ENCODE results near the gene ST8SIA3.

ST8SIA3 gene

DNA sequence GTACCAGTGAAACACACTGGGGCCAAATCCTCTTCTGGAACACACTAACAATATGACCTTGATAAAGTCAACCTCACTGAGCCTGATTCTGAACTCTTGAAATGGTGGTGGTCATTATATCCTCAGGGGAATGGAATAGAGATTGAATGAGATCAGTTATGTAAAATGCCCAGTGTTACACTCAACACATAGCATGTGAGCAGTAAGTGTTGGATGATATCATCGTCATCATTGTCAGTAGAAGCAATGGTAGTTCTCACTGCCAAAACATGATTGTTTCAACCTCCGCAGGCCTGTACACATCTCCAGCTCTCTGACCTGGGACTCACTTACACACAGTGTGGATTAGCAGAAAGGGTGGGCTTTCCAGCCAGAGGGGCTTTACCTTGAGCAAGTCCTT, 5.5 kb upstream of the ST8SIA3 start:
- H3K27ac ChIP-seq (ENCODE audit: low read depth, low read length): no peak overlapping the region
- H3K9me2 ChIP-seq (replicated peaks; ENCODE audit: control insufficient read depth, low read length): no peaks in the 10 kb centered on the region
- TF ChIP-seq EZH2phosphoT487 (IDR thresholded peaks at IDR 0.05; ENCODE audit: borderline replicate concordance, low read length): no peak
- TF ChIP-seq, protein P1, sequence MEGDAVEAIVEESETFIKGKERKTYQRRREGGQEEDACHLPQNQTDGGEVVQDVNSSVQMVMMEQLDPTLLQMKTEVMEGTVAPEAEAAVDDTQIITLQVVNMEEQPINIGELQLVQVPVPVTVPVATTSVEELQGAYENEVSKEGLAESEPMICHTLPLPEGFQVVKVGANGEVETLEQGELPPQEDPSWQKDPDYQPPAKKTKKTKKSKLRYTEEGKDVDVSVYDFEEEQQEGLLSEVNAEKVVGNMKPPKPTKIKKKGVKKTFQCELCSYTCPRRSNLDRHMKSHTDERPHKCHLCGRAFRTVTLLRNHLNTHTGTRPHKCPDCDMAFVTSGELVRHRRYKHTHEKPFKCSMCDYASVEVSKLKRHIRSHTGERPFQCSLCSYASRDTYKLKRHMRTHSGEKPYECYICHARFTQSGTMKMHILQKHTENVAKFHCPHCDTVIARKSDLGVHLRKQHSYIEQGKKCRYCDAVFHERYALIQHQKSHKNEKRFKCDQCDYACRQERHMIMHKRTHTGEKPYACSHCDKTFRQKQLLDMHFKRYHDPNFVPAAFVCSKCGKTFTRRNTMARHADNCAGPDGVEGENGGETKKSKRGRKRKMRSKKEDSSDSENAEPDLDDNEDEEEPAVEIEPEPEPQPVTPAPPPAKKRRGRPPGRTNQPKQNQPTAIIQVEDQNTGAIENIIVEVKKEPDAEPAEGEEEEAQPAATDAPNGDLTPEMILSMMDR (IDR thresholded peaks at IDR 0.05; ENCODE audit: low read depth, low read length, poor library complexity, severe bottlenecking): no peak
- H3K9me3 ChIP-seq (ENCODE audit: control insufficient read depth, insufficient read depth, low read length): no peaks in the 10 kb centered on the region
- H3K4me2 ChIP-seq (ENCODE audit: low read length): no peak overlapping the region
- H4K20me1 ChIP-seq (ENCODE audit: control insufficient read depth, insufficient read depth, low read depth, low read length): no peaks in the 10 kb centered on the region
- no peaks in the 10 kb centered on the region for H3F3A ChIP-seq (ENCODE audit: control insufficient read depth, insufficient read depth)
- no peaks in the 10 kb centered on the region for H3K4me1 ChIP-seq (ENCODE audit: control insufficient read depth, low read length)
- H3K27me3 ChIP-seq (ENCODE audit: control insufficient read depth, low read length): peaks cover 4% of the 10 kb centered on the region; the same call in 1 of the 2 replicates
- H3K79me2 ChIP-seq (ENCODE audit: control insufficient read depth, low read length): no peaks in the 10 kb centered on the region
- no peaks in the 10 kb centered on the region for H3K36me3 ChIP-seq (ENCODE audit: control insufficient read depth, low read length)
- no peak overlapping the region for H3K4me3 ChIP-seq (ENCODE audit: low read length)

DNA sequence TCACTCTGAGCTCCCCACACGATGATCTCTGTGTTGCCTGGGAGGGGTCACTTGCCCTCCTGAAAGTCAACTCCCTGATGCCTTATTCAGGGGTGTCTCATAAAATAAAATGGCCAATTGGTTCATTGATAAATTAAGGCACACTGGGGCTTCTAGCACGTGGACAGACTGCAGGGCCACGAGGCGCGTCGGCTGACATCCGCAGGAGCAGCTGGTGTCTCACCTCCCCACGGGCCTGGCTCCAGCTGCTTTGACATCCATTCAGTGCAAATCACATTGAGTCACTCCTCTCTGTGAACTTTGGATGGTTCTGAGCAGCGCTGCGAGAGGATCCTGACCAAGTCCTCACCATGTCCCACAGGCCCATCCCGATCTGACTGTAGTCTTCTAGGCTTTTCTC, 4.6 kb upstream of the ST8SIA3 start:
- H4K20me1 ChIP-seq (ENCODE audit: control insufficient read depth, insufficient read depth, low read depth, low read length): no peaks in the 10 kb centered on the region
- no peak overlapping the region for H3K27ac ChIP-seq (ENCODE audit: low read depth, low read length)
- H3K4me3 ChIP-seq (ENCODE audit: low read length): no peak overlapping the region
- H3K9me2 ChIP-seq (replicated peaks; ENCODE audit: control insufficient read depth, low read length): no peaks in the 10 kb centered on the region
- TF ChIP-seq, protein P1 (IDR thresholded peaks at IDR 0.05; ENCODE audit: low read depth, low read length, poor library complexity, severe bottlenecking): no peak
- no peak for TF ChIP-seq EZH2phosphoT487 (IDR thresholded peaks at IDR 0.05; ENCODE audit: borderline replicate concordance, low read length)
- no peaks in the 10 kb centered on the region for H3K9me3 ChIP-seq (ENCODE audit: control insufficient read depth, insufficient read depth, low read length)
- no peaks in the 10 kb centered on the region for H3K79me2 ChIP-seq (ENCODE audit: control insufficient read depth, low read length)
- H3K4me1 ChIP-seq (ENCODE audit: control insufficient read depth, low read length): no peaks in the 10 kb centered on the region
- no peaks in the 10 kb centered on the region for H3F3A ChIP-seq (ENCODE audit: control insufficient read depth, insufficient read depth)
- no peak overlapping the region for H3K4me2 ChIP-seq (ENCODE audit: low read length)
- no peaks in the 10 kb centered on the region for H3K36me3 ChIP-seq (ENCODE audit: control insufficient read depth, low read length)
- H3K27me3 ChIP-seq (ENCODE audit: control insufficient read depth, low read length): peaks cover 4% of the 10 kb centered on the region; the same call in 1 of the 2 replicates

DNA sequence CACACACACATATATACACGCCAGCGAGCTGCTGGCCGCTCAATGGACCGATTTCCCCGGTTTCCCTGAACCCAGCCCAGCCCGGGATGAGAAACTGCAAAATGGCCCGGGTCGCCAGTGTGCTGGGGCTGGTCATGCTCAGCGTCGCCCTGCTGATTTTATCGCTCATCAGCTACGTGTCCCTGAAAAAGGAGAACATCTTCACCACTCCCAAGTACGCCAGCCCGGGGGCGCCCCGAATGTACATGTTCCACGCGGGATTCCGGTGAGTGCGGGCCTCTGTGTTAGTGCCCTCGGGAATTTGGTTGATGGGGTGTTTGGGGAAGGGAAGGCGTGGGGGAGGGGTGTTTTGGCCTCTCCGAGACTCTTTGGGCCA, 392 bp downstream of the ST8SIA3 start:
- TF ChIP-seq, protein P1 (IDR thresholded peaks at IDR 0.05; ENCODE audit: low read depth, low read length, poor library complexity, severe bottlenecking): no peak
- no peak for TF ChIP-seq EZH2phosphoT487 (IDR thresholded peaks at IDR 0.05; ENCODE audit: borderline replicate concordance, low read length)
- Histone ChIP-seq H3K27me3 (ENCODE audit: control insufficient read depth, low read length) (no peaks in the 10 kb centered on the region), H3K4me2 (ENCODE audit: low read length) (no peak overlapping the region)

More for the DNA sequence above, 392 bp downstream of the ST8SIA3 start:
- H3K4me1 ChIP-seq (ENCODE audit: control insufficient read depth, low read length): no peaks in the 10 kb centered on the region
- no peaks in the 10 kb centered on the region for H3K79me2 ChIP-seq (ENCODE audit: control insufficient read depth, low read length)
- H3K27ac ChIP-seq (ENCODE audit: low read depth, low read length): no peak overlapping the region
- no peaks in the 10 kb centered on the region for H3K9me3 ChIP-seq (ENCODE audit: control insufficient read depth, insufficient read depth, low read length)
- no peaks in the 10 kb centered on the region for H4K20me1 ChIP-seq (ENCODE audit: control insufficient read depth, insufficient read depth, low read depth, low read length)
- H3K4me3 ChIP-seq (ENCODE audit: low read length): no peak overlapping the region
- no peaks in the 10 kb centered on the region for H3K36me3 ChIP-seq (ENCODE audit: control insufficient read depth, low read length)
- no peaks in the 10 kb centered on the region for H3K9me2 ChIP-seq (replicated peaks; ENCODE audit: control insufficient read depth, low read length)
- no peaks in the 10 kb centered on the region for H3F3A ChIP-seq (ENCODE audit: control insufficient read depth, insufficient read depth)

Measured in DOHH2 (cell line).